B cell (primary cell): ENCODE data around the gene IFNLR1. TPM values are rescaled to one million over a fixed set of nuclear protein-coding genes. Genes with fewer than 3 reads are reported as not detected.

ENCODE experiments used
- ATAC-seq: fragments of 200-7000 bp; cut with Tn5 transposase; one replicate; pipeline ENCODE4 v1.10.0; 2021; ENCODE audit warnings: low read depth, mild to moderate bottlenecking, moderate number of reproducible peaks, moderate library complexity
- CTCF ChIA-PET: fragments of 350-600 bp; sonication (Branson Sonifier 250); formaldehyde crosslinking; loops from one replicate; lab custom pipeline; 2021; ENCODE audit warnings: antibody characterized with exemption, inconsistent platforms; lab: Charles Lee
- POLR2A ChIA-PET: fragments of 350-600 bp; sonication (Branson Sonifier 250); formaldehyde crosslinking; loops from one replicate; lab custom pipeline; 2021; ENCODE audit warnings: antibody characterized with exemption; lab: Charles Lee
- DNase-seq: peaks from one replicate; pipeline ENCODE4 v3.0.0; 2013
- H2AFZ ChIP-seq: 2 replicates; pipeline ENCODE4 v1.6.1; 2012; ENCODE audit warnings: mild to moderate bottlenecking, low read depth, low read length; ENCODE audit not compliant: insufficient read depth, poor library complexity, severe bottlenecking
- H3K27ac ChIP-seq, 2 donors: 1 replicate in 1 of 2; 2 replicates in 1 of 2; pipeline ENCODE4 v1.5.1; 2012 to 2013; ENCODE audit warnings: low read length in 2 of 2, mild to moderate bottlenecking in 2 of 2, moderate library complexity in 1 of 2
- H3K27me3 ChIP-seq, 4 experiments: fragments of 200-600 bp in 1 of 4; sonication (generic) in 1 of 4; replicated peaks in 1 of 4; 1 replicate in 2 of 4; 2 replicates in 2 of 4; pipeline versions ENCODE4 v1.6.1 to v1.7.0; 2013 to 2016; ENCODE audit warnings: low read length in 3 of 4, mild to moderate bottlenecking in 2 of 4, mixed read lengths in 1 of 4, moderate library complexity in 1 of 4; ENCODE audit not compliant: insufficient read depth in 4 of 4, control insufficient read depth in 3 of 4; ENCODE audit errors: control extremely low read depth in 1 of 4
- H3K36me3 ChIP-seq, 2 experiments: replicated peaks in 1 of 2; 1 replicate in 1 of 2; 2 replicates in 1 of 2; pipeline versions ENCODE4 v1.6.1 to v1.7.1; 2013; ENCODE audit warnings: low read length in 1 of 2; ENCODE audit not compliant: insufficient read depth in 2 of 2, control insufficient read depth in 1 of 2; ENCODE audit errors: control extremely low read depth in 1 of 2, extremely low read depth in 1 of 2
- H3K4me1 ChIP-seq, 2 donors: fragments of 200-600 bp in 1 of 2; sonication (generic) in 1 of 2; 1 replicate in 1 of 2; 2 replicates in 1 of 2; pipeline versions ENCODE4 v1.5.1 to v1.6.1; 2013 to 2017; ENCODE audit warnings: low read length in 2 of 2; ENCODE audit not compliant: control insufficient read depth in 2 of 2, insufficient read depth in 2 of 2
- H3K4me2 ChIP-seq: replicated peaks from 2 replicates; pipeline ENCODE3; 2012; ENCODE audit warnings: mild to moderate bottlenecking, low read depth, low read length; ENCODE audit not compliant: poor library complexity, severe bottlenecking
- H3K4me3 ChIP-seq, 5 experiments: fragments of 200-600 bp in 1 of 5; sonication (generic) in 1 of 5; 1 replicate in 3 of 5; 2 replicates in 2 of 5; pipeline versions ENCODE4 v1.5.1 to v1.7.0; 2011 to 2016; ENCODE audit warnings: low read length in 4 of 5, mild to moderate bottlenecking in 4 of 5, low read depth in 2 of 5, control low read depth in 1 of 5, moderate library complexity in 1 of 5; ENCODE audit not compliant: insufficient read depth in 1 of 5; ENCODE audit errors: control extremely low read depth in 1 of 5, extremely low read depth in 1 of 5
- H3K79me2 ChIP-seq: fragments of 200-600 bp; sonication (generic); one replicate; pipeline ENCODE4 v1.6.0; 2016; ENCODE audit warnings: low read length; ENCODE audit not compliant: control insufficient read depth, insufficient read depth
- H3K9ac ChIP-seq: fragments of 200-600 bp; sonication (generic); 2 replicates; pipeline ENCODE4 v1.6.1; 2017; ENCODE audit warnings: mild to moderate bottlenecking, low read length, moderate library complexity
- H3K9me3 ChIP-seq, 3 donors: one replicate each; pipeline versions ENCODE4 v1.6.1 to v1.7.1; 2013; ENCODE audit warnings: low read length in 2 of 3; ENCODE audit not compliant: control insufficient read depth in 2 of 3, insufficient read depth in 1 of 3; ENCODE audit errors: control extremely low read depth in 1 of 3
- H4K20me1 ChIP-seq: 2 replicates; pipeline ENCODE4 v1.6.0; 2012; ENCODE audit warnings: mild to moderate bottlenecking, low read length; ENCODE audit not compliant: insufficient read depth, control insufficient read depth, poor library complexity, severe bottlenecking
- H3K27ac Mint-ChIP-seq: one replicate; pipeline ENCODE4 v1.8.0; 2021; ENCODE audit warnings: mixed read lengths
- H3K27me3 Mint-ChIP-seq: one replicate; pipeline ENCODE4 v1.8.0; 2021; ENCODE audit warnings: mixed read lengths
- H3K4me1 Mint-ChIP-seq: one replicate; pipeline ENCODE4 v1.8.0; 2021; ENCODE audit warnings: mixed read lengths
- H3K4me3 Mint-ChIP-seq: one replicate; pipeline ENCODE4 v1.8.0; 2021; ENCODE audit warnings: mixed read lengths
- H3K9me3 Mint-ChIP-seq: one replicate; pipeline ENCODE4 v1.8.0; 2022; ENCODE audit warnings: mixed read lengths; ENCODE audit not compliant: insufficient read depth
- EZH2 ChIP-seq: IDR thresholded peaks from 2 replicates; pipeline ENCODE4 v1.6.1; 2012; ENCODE audit warnings: borderline replicate concordance, low read depth, mild to moderate bottlenecking, moderate library complexity, low read length; ENCODE audit not compliant: insufficient read depth, poor library complexity, severe bottlenecking
- WGBS: methylation state at CpG from one replicate; pipeline ENCODE4 v1.1.5; 2013; ENCODE audit warnings: missing lambda C conversion rate; ENCODE audit not compliant: insufficient coverage; 5-methylcytosine and 5-hydroxymethylcytosine counted together
- intact Hi-C: fragments of 100-400 bp; cut with micrococcal nuclease; formaldehyde crosslinking; loops from one replicate; pipeline ENCODE4 v1.10.0; 2022
- polyA plus RNA-seq: library from polyadenylated mRNA; depleted of rRNA; stranded (reverse); fragments of >200 nt; gene quantifications from 2 replicates; pipeline ENCODE4 v1.2.3, GENCODE V29; 2012
- total RNA-seq, 2 donors: library from RNA; stranded (reverse); fragments of 120-200 nt in 1 of 2; gene quantifications; 1 replicate in 1 of 2; 2 replicates in 1 of 2; pipeline versions ENCODE4 v1.2.3 to v1.2.4, GENCODE V29; 2013 to 2022
- TF ChIP-seq, protein P1 (sequence below): fragments of 200-600 bp; IDR thresholded peaks from one replicate; pipeline ENCODE4 v1.8.0; 2022; ENCODE audit warnings: antibody characterized with exemption, mild to moderate bottlenecking

Gene IFNLR1
- total and polyA plus RNA-seq, 2 donors (not counting 1 experiment from before 2014, with no cell fraction given), result 14.7 to 39.7 TPM

DNA sequence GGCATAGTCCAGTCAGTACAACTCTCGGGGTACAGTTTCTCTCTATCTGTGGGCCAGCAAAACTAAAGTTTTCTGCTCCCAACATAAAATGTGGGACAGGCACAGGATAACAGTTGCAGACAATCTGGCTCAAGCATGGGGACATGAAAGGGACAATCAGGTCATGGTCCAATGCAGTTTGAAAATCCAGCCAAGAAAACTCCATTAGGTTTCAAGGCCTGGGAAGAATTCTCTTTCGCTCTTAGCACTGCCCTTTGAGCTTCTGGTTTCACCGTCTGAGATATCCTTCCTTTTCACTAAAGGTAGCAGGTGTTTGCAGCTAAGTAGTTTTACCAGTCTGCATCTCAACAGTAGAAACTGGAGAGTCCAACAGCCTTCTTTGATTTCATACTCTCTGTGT, 23.1 kb downstream of the IFNLR1 start:
- Mint-ChIP-seq H3K27ac (no peak overlapping the region), H3K4me3 (no peak overlapping the region), H3K9me3 (no peaks in the 10 kb centered on the region), H3K4me1 (peaks cover 6% of the 10 kb centered on the region), H3K27me3 (no peaks in the 10 kb centered on the region)
- no peak overlapping the region for H3K27ac ChIP-seq
- TF ChIP-seq, protein P1, sequence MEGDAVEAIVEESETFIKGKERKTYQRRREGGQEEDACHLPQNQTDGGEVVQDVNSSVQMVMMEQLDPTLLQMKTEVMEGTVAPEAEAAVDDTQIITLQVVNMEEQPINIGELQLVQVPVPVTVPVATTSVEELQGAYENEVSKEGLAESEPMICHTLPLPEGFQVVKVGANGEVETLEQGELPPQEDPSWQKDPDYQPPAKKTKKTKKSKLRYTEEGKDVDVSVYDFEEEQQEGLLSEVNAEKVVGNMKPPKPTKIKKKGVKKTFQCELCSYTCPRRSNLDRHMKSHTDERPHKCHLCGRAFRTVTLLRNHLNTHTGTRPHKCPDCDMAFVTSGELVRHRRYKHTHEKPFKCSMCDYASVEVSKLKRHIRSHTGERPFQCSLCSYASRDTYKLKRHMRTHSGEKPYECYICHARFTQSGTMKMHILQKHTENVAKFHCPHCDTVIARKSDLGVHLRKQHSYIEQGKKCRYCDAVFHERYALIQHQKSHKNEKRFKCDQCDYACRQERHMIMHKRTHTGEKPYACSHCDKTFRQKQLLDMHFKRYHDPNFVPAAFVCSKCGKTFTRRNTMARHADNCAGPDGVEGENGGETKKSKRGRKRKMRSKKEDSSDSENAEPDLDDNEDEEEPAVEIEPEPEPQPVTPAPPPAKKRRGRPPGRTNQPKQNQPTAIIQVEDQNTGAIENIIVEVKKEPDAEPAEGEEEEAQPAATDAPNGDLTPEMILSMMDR, result no peak
- no peak for TF ChIP-seq EZH2
- no peaks in the 10 kb centered on the region for H3K9me3 ChIP-seq
- no peak overlapping the region for H3K4me3 ChIP-seq
- no peak overlapping the region for H2AFZ ChIP-seq
- H3K79me2 ChIP-seq, result peaks cover 6% of the 10 kb centered on the region
- no peak overlapping the region for H3K9ac ChIP-seq
- H3K36me3 ChIP-seq, result peaks cover 8 to 77% of the 10 kb centered on the region in 2 experiments
- CTCF ChIA-PET, result interaction anchor here (0.7 to 2.5 kb wide), 3 partner anchors 14 to 234 kb away, joined by 3 to 15 read pairs (median 4); no protein-coding TSS in a partner anchor
- H3K4me1 ChIP-seq, result no peaks in the 10 kb centered on the region
- POLR2A ChIA-PET, result no interaction called here
- no peak overlapping the region for H3K4me2 ChIP-seq
- intact Hi-C loops, result no loop called here
- no peak for ATAC-seq
- H4K20me1 ChIP-seq, result peaks cover under 1% of the 10 kb centered on the region
- no peaks in the 10 kb centered on the region for H3K27me3 ChIP-seq
- no peak for DNase-seq
- WGBS, result 91% methylated on average over 1 of the region's 3 CpGs

DNA sequence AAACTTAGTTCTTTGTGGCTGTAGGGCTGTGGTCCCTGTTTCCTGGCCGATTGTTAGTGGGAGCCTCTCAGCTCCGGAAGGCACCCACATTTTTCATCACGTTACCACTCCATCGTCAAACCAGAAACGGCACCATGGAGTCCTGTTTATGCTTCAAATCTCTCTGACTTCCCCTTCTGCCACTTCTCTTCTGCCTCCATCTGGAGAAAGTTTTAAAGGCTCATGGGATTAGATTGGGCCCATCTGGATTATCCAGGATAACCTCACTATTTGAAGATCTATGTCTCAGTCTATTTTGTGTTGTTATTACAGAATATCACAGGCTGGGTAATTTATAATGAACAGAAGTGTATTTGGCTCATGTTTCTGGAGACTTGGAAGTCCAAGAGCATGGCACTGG, 24.9 kb downstream of the IFNLR1 start:
- Mint-ChIP-seq H3K27me3 (no peaks in the 10 kb centered on the region), H3K4me1 (peaks cover 6% of the 10 kb centered on the region), H3K4me3 (no peak overlapping the region), H3K9me3 (no peaks in the 10 kb centered on the region), H3K27ac (peak overlapping the region; percentile 51)
- Histone ChIP-seq H3K4me1 (no peaks in the 10 kb centered on the region), H3K27ac (peak overlapping the region in 1 of 2 donors; percentile 1), H3K9ac (no peak overlapping the region), H3K4me2 (no peak overlapping the region), H4K20me1 (no peaks in the 10 kb centered on the region), H3K9me3 (no peaks in the 10 kb centered on the region), H3K36me3 (peaks cover 6 to 82% of the 10 kb centered on the region in 2 experiments), H3K27me3 (no peaks in the 10 kb centered on the region), H2AFZ (no peak overlapping the region), H3K4me3 (no peak overlapping the region), H3K79me2 (no peaks in the 10 kb centered on the region)
- intact Hi-C loops, result no loop called here
- ChIA-PET POLR2A (no interaction called here), CTCF (interaction anchor here (1.2 to 3.0 kb wide), 5 partner anchors 10 to 231 kb away, joined by 3 to 13 read pairs (median 7); no protein-coding TSS in a partner anchor)
- WGBS, result 20% methylated on average over 3 of the region's 5 CpGs
- TF ChIP-seq, protein P1, result no peak
- no peak for TF ChIP-seq EZH2
- no peak for ATAC-seq
- DNase-seq, result no peak
